Breast epithelium (tissue), 3 donors: ENCODE data around the gene ZFHX3.

Source experiments
- CTCF ChIP-seq, 3 donors: fragments of 450-650 bp; IDR thresholded peaks; one replicate each; pipeline ENCODE4 v1.5.1; 2016 to 2017; ENCODE audit warnings: antibody characterized with exemption in 3 of 3, mild to moderate bottlenecking in 3 of 3, moderate library complexity in 3 of 3
- POLR2A ChIP-seq: fragments of 450-650 bp; IDR thresholded peaks from one replicate; pipeline ENCODE4 v1.6.1; 2016; ENCODE audit warnings: antibody characterized with exemption, mild to moderate bottlenecking, moderate library complexity

- no peak for TF ChIP-seq CTCF (IDR thresholded peaks at IDR 0.05)
- TF ChIP-seq POLR2A: no peak
These were observed 33.2 kb downstream of the ZFHX3 start for GRCh38 chr16:73014768-73015167.
